ENCODE results near the gene RRBP1. TPM values are rescaled to one million over a fixed set of nuclear protein-coding genes. Genes with fewer than 3 reads are reported as not detected.

RRBP1 gene
- total RNA-seq, 6 donors from 2014 or later = 143 to 256 (median 172) TPM

DNA sequence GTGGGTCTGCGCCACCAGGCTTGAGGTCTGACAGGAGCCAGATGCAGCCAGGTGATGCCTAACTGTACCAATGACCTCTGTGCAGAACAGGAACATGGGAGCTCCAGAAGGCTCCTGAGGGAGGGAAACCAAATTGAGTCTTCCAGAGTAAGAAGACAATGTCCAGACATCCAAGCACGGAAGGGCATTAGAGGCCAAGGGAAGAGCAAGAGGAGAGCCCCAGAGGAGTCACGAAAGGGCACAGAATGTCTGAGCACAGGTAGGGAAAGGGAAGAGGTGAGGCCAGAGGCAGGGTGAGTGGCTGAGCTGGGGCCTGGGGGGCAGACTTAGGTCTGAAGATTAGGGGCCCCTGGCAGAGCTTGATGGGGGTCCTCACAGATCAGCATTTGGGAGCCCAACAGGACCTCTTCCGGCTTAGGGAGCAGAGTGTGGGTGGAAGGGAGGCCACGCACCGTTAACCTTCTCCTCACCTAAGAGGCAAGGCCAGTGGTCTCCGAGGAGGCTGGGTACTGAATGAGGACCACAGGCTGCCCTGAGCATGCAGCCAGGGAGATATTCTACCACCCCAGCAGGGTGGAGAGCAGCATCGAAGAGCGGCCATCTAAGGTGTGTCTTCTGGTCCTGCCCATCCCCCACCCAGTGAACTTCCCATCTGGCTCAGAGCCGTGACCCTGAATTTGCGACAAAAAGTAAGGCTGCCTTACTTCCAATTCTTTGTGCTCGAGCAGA lies 41.7 kb downstream of the RRBP1 start:
- Histone ChIP-seq H3K4me1 (peaks cover 10 to 41% (median 26%) of the 10 kb centered on the region in 4 donors), H3K27me3 (no peaks in the 10 kb centered on the region), H3K9me3 (no peaks in the 10 kb centered on the region), H3K27ac (no peak overlapping the region), H3K4me3 (no peak overlapping the region), H3K36me3 (peaks cover 4 to 76% (median 63%) of the 10 kb centered on the region in 4 donors)
- ATAC-seq (ENCODE audit: low FRiP score in 2 of 2) = no peak
- DNase-seq = no peak
- WGBS, 2 donors = 94 to 96% methylated on average over 9 to 12 of the region's 12 CpGs
- TF ChIP-seq POLR2AphosphoS5 (IDR thresholded peaks at IDR 0.05) (no peak), POLR2A (IDR thresholded peaks at IDR 0.05) (no peak), EP300 (IDR thresholded peaks at IDR 0.05) (no peak)
- TF ChIP-seq, protein P1, sequence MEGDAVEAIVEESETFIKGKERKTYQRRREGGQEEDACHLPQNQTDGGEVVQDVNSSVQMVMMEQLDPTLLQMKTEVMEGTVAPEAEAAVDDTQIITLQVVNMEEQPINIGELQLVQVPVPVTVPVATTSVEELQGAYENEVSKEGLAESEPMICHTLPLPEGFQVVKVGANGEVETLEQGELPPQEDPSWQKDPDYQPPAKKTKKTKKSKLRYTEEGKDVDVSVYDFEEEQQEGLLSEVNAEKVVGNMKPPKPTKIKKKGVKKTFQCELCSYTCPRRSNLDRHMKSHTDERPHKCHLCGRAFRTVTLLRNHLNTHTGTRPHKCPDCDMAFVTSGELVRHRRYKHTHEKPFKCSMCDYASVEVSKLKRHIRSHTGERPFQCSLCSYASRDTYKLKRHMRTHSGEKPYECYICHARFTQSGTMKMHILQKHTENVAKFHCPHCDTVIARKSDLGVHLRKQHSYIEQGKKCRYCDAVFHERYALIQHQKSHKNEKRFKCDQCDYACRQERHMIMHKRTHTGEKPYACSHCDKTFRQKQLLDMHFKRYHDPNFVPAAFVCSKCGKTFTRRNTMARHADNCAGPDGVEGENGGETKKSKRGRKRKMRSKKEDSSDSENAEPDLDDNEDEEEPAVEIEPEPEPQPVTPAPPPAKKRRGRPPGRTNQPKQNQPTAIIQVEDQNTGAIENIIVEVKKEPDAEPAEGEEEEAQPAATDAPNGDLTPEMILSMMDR (IDR thresholded peaks at IDR 0.05) = no peak

DNA sequence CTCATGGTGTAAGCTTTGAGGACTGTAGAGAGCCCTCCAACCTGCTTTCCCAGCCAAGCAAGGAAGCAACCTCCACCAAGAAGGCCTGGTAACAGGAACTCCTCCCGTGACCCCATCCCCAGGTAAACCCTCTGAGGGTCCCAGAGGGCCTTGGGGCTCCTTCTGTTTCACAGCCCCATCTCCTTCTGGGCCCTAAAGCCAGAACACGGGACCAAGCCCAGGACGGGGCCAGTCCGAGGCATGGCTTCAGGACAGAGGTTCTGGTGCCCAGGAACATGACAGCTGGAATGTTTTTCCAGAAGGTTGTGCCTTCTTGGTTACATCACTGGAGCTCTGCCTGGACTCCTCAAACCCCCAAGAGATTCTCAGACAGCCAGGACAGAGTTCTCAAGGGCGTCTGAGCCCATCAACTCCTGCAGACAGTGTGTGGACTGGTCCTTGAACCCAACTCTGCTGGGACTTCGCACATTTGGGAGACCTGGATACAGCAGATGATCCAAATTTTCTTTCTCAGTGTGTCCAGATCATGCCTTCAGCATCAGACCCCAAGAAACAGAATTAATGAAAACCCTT lies 43.1 kb downstream of the RRBP1 start:
- ATAC-seq (ENCODE audit: low FRiP score in 2 of 2) = no peak
- 63 to 66% methylated on average over 6 of the region's 6 CpGs for whole genome bisulfite sequencing, 2 donors
- Histone ChIP-seq H3K36me3 (peaks cover 4 to 90% (median 76%) of the 10 kb centered on the region in 4 donors), H3K9me3 (no peaks in the 10 kb centered on the region), H3K4me1 (peaks cover 12 to 37% (median 25%) of the 10 kb centered on the region in 4 donors), H3K27me3 (no peaks in the 10 kb centered on the region), H3K4me3 (no peak overlapping the region), H3K27ac (peak overlapping the region in 1 of 4 donors; percentile 36)
- peak in 1 of 2 donors; percentile 63 for DNase-seq
- no peak for TF ChIP-seq EP300 (IDR thresholded peaks at IDR 0.05)
- TF ChIP-seq, protein P1 (IDR thresholded peaks at IDR 0.05) = no peak

DNA sequence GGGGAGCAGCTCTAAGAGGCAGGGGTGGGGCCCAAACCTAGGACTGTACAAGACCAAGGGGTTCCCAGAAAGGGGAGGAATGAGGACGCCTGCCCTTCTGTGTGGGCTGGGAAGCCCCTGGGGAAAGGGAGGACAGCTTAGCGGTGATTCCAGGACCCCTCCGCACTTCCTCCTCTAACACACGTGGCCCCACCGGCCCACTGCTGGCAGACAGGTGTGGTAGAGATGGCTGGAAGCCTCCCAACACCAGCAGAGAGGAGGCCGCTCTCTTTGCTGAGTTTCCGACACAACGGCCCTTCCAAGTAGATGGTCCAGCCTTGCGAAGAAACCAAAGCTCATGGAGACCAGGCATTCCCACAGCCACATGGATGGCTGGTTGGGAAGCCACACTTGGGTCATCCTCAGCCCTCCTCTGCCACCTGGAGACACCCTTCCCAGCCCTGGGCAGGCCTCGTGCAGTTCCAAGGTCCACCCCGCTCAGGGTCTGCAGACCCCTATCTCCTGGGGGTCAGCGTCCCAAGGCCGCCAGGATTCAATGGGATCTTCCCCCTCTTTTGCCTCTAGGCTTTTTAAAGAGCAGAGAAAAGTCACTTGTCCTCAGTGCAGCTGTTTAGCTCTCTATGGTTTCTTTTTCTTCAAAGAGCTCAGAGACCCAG lies 43.9 kb downstream of the RRBP1 start:
- peaks cover 12 to 35% (median 20%) of the 10 kb centered on the region in 4 donors for H3K4me1 ChIP-seq
- H3K9me3 ChIP-seq = no peaks in the 10 kb centered on the region
- H3K36me3 ChIP-seq = peaks cover 7 to 97% (median 84%) of the 10 kb centered on the region in 4 donors
- TF ChIP-seq POLR2AphosphoS5 (IDR thresholded peaks at IDR 0.05) (no peak), POLR2A (IDR thresholded peaks at IDR 0.05) (no peak)
- peak overlapping the region in 2 of 4 donors; percentile 10 to 36 for H3K27ac ChIP-seq
- 76 to 84% methylated on average over 8 to 13 of the region's 13 CpGs for WGBS, 2 donors
- no peaks in the 10 kb centered on the region for H3K27me3 ChIP-seq
- H3K4me3 ChIP-seq = no peak overlapping the region
- no peak for DNase-seq
- no peak for ATAC-seq (ENCODE audit: low FRiP score in 2 of 2)

DNA sequence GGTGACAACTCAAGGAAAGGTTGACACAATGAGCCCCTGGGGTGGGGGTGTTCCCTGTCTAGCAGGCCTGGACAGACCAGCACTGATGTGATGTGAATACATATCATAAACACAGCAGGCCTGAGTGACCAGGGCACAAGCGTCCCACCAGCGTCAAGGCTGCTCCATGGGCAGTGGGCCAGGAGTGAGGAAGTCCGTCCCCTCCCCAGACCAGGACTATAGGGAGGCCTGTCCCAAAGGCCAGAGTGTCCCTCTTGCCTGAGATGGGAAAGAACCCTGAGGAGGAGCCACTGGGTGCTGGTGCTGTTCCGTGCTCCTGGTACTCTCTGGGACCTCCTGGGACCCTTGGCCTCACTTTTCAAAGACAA lies 44.6 kb downstream of the RRBP1 start:
- no peak overlapping the region for H3K27ac ChIP-seq
- no peaks in the 10 kb centered on the region for H3K27me3 ChIP-seq
- H3K4me1 ChIP-seq = peaks cover 12 to 35% (median 20%) of the 10 kb centered on the region in 4 donors
- no peak for DNase-seq
- no peaks in the 10 kb centered on the region for H3K9me3 ChIP-seq
- peaks cover 7 to 97% (median 85%) of the 10 kb centered on the region in 4 donors for H3K36me3 ChIP-seq
- WGBS, 2 donors = 67 to 84% methylated on average over 3 to 4 of the region's 4 CpGs
- ATAC-seq (ENCODE audit: low FRiP score in 2 of 2) = no peak
- TF ChIP-seq POLR2A (IDR thresholded peaks at IDR 0.05) (no peak), EP300 (IDR thresholded peaks at IDR 0.05) (no peak), POLR2AphosphoS5 (IDR thresholded peaks at IDR 0.05) (no peak)
- TF ChIP-seq, protein P1 (IDR thresholded peaks at IDR 0.05) = no peak
- H3K4me3 ChIP-seq = no peak overlapping the region
